AG10803 (cell line): ENCODE data around the gene CREBBP.

Experiments
- DNase-seq: peaks from one replicate; pipeline ENCODE4 v3.0.0; 2010; ENCODE audit warnings: low read depth
- H3K4me3 ChIP-seq: 2 replicates; pipeline ENCODE4 v1.5.1; 2011; ENCODE audit warnings: mild to moderate bottlenecking, low read length, control low read depth
- CTCF ChIP-seq: conservative IDR thresholded peaks from 2 replicates; pipeline ENCODE4 v1.5.1; 2011; ENCODE audit warnings: mild to moderate bottlenecking, low read length, control low read depth, inconsistent platforms

The CREBBP gene

GRCh38 chr16:3788711-3789374, 91.7 kb downstream of the CREBBP start:
- TF ChIP-seq CTCF, result no peak
- DNase-seq, result no peak
- no peak overlapping the region for H3K4me3 ChIP-seq

GRCh38 chr16:3787924-3788661, 92.4 kb downstream of the CREBBP start:
- TF ChIP-seq CTCF, result no peak
- no peak for DNase-seq
- H3K4me3 ChIP-seq, result no peak overlapping the region

- no peak for TF ChIP-seq CTCF
- DNase-seq, result no peak
- H3K4me3 ChIP-seq, result no peak overlapping the region
These were observed 95.1 kb downstream of the CREBBP start for GRCh38 chr16:3785413-3785812.

- no peak for DNase-seq
- TF ChIP-seq CTCF, result no peak
- H3K4me3 ChIP-seq, result no peak overlapping the region
These were observed 97.0 kb downstream of the CREBBP start for GRCh38 chr16:3783516-3783915.

GRCh38 chr16:3782566-3782965, 97.9 kb downstream of the CREBBP start:
- DNase-seq, result no peak
- no peak for TF ChIP-seq CTCF
- H3K4me3 ChIP-seq, result no peak overlapping the region

- H3K4me3 ChIP-seq, result no peak overlapping the region
- TF ChIP-seq CTCF, result no peak
These were observed 99.1 kb downstream of the CREBBP start for GRCh38 chr16:3781421-3781820.

GRCh38 chr16:3780570-3780969, 99.9 kb downstream of the CREBBP start:
- H3K4me3 ChIP-seq, result no peak overlapping the region
- peak; percentile 10 for DNase-seq
- TF ChIP-seq CTCF, result no peak

More at GRCh38 chr16:3781421-3781820, 99.1 kb downstream of the CREBBP start:
- DNase-seq, result no peak
